GM23338 (cell line): Measurements from ENCODE around the gene RANBP1. TPM values are rescaled to one million over a fixed set of nuclear protein-coding genes. Genes with fewer than 3 reads are reported as not detected.
A peak's percentile ranks its signal among the peaks of the same experiment; 100 is the strongest.

Experiments
- ATAC-seq: fragments of 200-7000 bp; cut with Tn5 transposase; 3 replicates; pipeline ENCODE4 v1.9.1; 2020
- DNase-seq: peaks from one replicate; pipeline ENCODE4 v3.0.0-alpha.2; 2015; ENCODE audit warnings: low spot score
- H2AFZ ChIP-seq: fragments of 200-600 bp; sonication (generic); 2 replicates; pipeline ENCODE4 v1.8.0; 2016; ENCODE audit warnings: antibody characterized with exemption, mild to moderate bottlenecking, moderate library complexity
- H3F3A ChIP-seq: fragments of 200-600 bp; sonication (generic); replicated peaks from 2 replicates; pipeline ENCODE4 v1.8.0; 2017; ENCODE audit warnings: antibody characterized with exemption, mixed run types, low read depth
- H3K27ac ChIP-seq: fragments of 200-600 bp; sonication (generic); 2 replicates; pipeline ENCODE4 v1.6.1; 2016; ENCODE audit warnings: low read depth
- H3K27me3 ChIP-seq: fragments of 200-600 bp; sonication (generic); 2 replicates; pipeline ENCODE4 v1.8.0; 2016; ENCODE audit warnings: mild to moderate bottlenecking, mixed run types, moderate library complexity; ENCODE audit not compliant: insufficient read depth
- H3K36me3 ChIP-seq: fragments of 200-600 bp; sonication (generic); 2 replicates; pipeline ENCODE4 v1.8.0; 2016; ENCODE audit warnings: mild to moderate bottlenecking; ENCODE audit not compliant: insufficient read depth
- H3K4me1 ChIP-seq: fragments of 200-600 bp; sonication (generic); 2 replicates; pipeline ENCODE4 v1.8.0; 2016; ENCODE audit warnings: mild to moderate bottlenecking, moderate library complexity; ENCODE audit not compliant: insufficient read depth
- H3K4me2 ChIP-seq: fragments of 200-600 bp; sonication (generic); 2 replicates; pipeline ENCODE4 v1.7.1; 2017; ENCODE audit warnings: mixed run types
- H3K4me3 ChIP-seq: fragments of 200-600 bp; sonication (generic); 2 replicates; pipeline ENCODE4 v1.6.1; 2016; ENCODE audit warnings: mixed run types
- H3K79me2 ChIP-seq: fragments of 200-600 bp; sonication (generic); replicated peaks from 2 replicates; pipeline ENCODE4 v1.8.0; 2017; ENCODE audit warnings: mild to moderate bottlenecking; ENCODE audit not compliant: insufficient read depth
- H3K9me2 ChIP-seq: fragments of 200-600 bp; sonication (generic); 2 replicates; pipeline ENCODE4 v1.8.0; 2017; ENCODE audit not compliant: insufficient read depth
- H4K20me1 ChIP-seq: fragments of 200-600 bp; sonication (generic); replicated peaks from 2 replicates; pipeline ENCODE4 v1.8.0; 2017; ENCODE audit warnings: mild to moderate bottlenecking; ENCODE audit not compliant: insufficient read depth
- H3K27ac Mint-ChIP-seq: 2 replicates; pipeline ENCODE4 v1.8.0; 2020; ENCODE audit warnings: inconsistent platforms, mild to moderate bottlenecking, moderate library complexity, mixed read lengths
- H3K27me3 Mint-ChIP-seq: 3 replicates; pipeline ENCODE4 v1.8.0; 2022; ENCODE audit warnings: low read depth, mild to moderate bottlenecking, moderate library complexity, mixed read lengths, inconsistent platforms; ENCODE audit not compliant: insufficient read depth, poor library complexity
- H3K36me3 Mint-ChIP-seq: 3 replicates; pipeline ENCODE4 v1.8.0; 2021; ENCODE audit warnings: low read depth, mild to moderate bottlenecking, inconsistent platforms, moderate library complexity, mixed read lengths
- H3K4me1 Mint-ChIP-seq: 3 replicates; pipeline ENCODE4 v1.8.0; 2020; ENCODE audit warnings: mild to moderate bottlenecking, inconsistent platforms, mixed read lengths
- H3K4me3 Mint-ChIP-seq: 3 replicates; pipeline ENCODE4 v1.8.0; 2021; ENCODE audit warnings: moderate library complexity, mild to moderate bottlenecking, inconsistent platforms, mixed read lengths
- H3K9me3 Mint-ChIP-seq: 3 replicates; pipeline ENCODE4 v1.8.0; 2020; ENCODE audit warnings: moderate library complexity, mild to moderate bottlenecking, inconsistent platforms, mixed read lengths
- CREB1 ChIP-seq: fragments of 250-450 bp; sonication (Bioruptor Pico); IDR thresholded peaks from 2 replicates; pipeline ENCODE4 v1.5.0; 2020; ENCODE audit warnings: low read depth, mild to moderate bottlenecking, moderate library complexity
- CTCF ChIP-seq, 2 experiments: fragments of 200-600 bp in 1 of 2; sonication (generic) in 1 of 2; conservative IDR thresholded peaks; 2 replicates each; pipeline versions ENCODE4 v1.5.1 to v1.6.1; 2016 to 2017; ENCODE audit warnings: antibody characterized with exemption in 2 of 2, low read depth in 2 of 2, mild to moderate bottlenecking in 2 of 2, moderate library complexity in 1 of 2
- ETS1 ChIP-seq: IDR thresholded peaks from 2 replicates; pipeline ENCODE4 v1.6.1; 2016; ENCODE audit warnings: antibody characterized with exemption
- EZH2 ChIP-seq: fragments of 200-600 bp; sonication (generic); IDR thresholded peaks from one replicate; pipeline ENCODE4 v1.8.0; 2017; ENCODE audit warnings: antibody characterized with exemption, mild to moderate bottlenecking, low read depth; ENCODE audit not compliant: unreplicated experiment
- EZH2phosphoT487 ChIP-seq: fragments of 200-600 bp; sonication (generic); IDR thresholded peaks from one replicate; pipeline ENCODE4 v1.8.1; 2018; ENCODE audit warnings: antibody characterized with exemption; ENCODE audit not compliant: unreplicated experiment
- JUNB ChIP-seq: IDR thresholded peaks from one replicate; pipeline ENCODE4 v1.6.1; 2016; ENCODE audit warnings: antibody characterized with exemption; ENCODE audit not compliant: unreplicated experiment
- NANOG ChIP-seq: IDR thresholded peaks from 2 replicates; pipeline ENCODE4 v1.6.1; 2016; ENCODE audit warnings: antibody characterized with exemption, borderline replicate concordance
- POLR2AphosphoS5 ChIP-seq: IDR thresholded peaks from 2 replicates; pipeline ENCODE4 v1.6.1; 2016; ENCODE audit warnings: antibody characterized with exemption, low read depth
- STAT1 ChIP-seq: IDR thresholded peaks from one replicate; pipeline ENCODE4 v1.6.1; 2016; ENCODE audit warnings: antibody characterized with exemption; ENCODE audit not compliant: unreplicated experiment
- ZNF114 ChIP-seq: fragments of 250-450 bp; sonication (Bioruptor Pico); IDR thresholded peaks from 2 replicates; pipeline ENCODE4 v1.5.0; 2020; ENCODE audit warnings: mild to moderate bottlenecking, moderate library complexity
- ZNF331 ChIP-seq: fragments of 250-450 bp; sonication (Bioruptor Pico); IDR thresholded peaks from 2 replicates; pipeline ENCODE4 v1.5.0; 2020; ENCODE audit warnings: low read depth, mild to moderate bottlenecking, moderate library complexity
- polyA plus RNA-seq: library from polyadenylated mRNA; unstranded; fragments of >200 nt; fragmentation: Nextera tagmentation; extraction: Ambion mirVana; gene quantifications from 2 replicates; pipeline ENCODE4 v1.2.1, GENCODE V29; 2016
- total RNA-seq: library from RNA; depleted of rRNA; stranded (reverse); fragments of >200 nt; shearing (Covaris generic); gene quantifications from 2 replicates; pipeline ENCODE4 v1.2.3, GENCODE V29; 2014
- TF ChIP-seq, protein P1 (sequence below): IDR thresholded peaks from one replicate; pipeline ENCODE4 v1.6.1; 2018; ENCODE audit warnings: antibody characterized with exemption; ENCODE audit not compliant: unreplicated experiment

RANBP1 gene
- total and polyA plus RNA-seq, 2 experiments from 2014 or later: 1,014 to 1,206 TPM

GRCh38 chr22:20174785-20175596 lies 59.1 kb downstream of the RANBP1 start:
- H3K9me2 ChIP-seq: no peaks in the 10 kb centered on the region
- no peaks in the 10 kb centered on the region for H3K36me3 Mint-ChIP-seq
- H3K36me3 ChIP-seq: no peaks in the 10 kb centered on the region
- H3F3A ChIP-seq: no peaks in the 10 kb centered on the region
- H4K20me1 ChIP-seq: no peaks in the 10 kb centered on the region
- H2AFZ ChIP-seq: no peak overlapping the region
- H3K4me3 Mint-ChIP-seq: no peak overlapping the region
- no peak overlapping the region for H3K27ac ChIP-seq
- ATAC-seq: peak; percentile 70
- no peaks in the 10 kb centered on the region for H3K9me3 Mint-ChIP-seq
- no peak overlapping the region for H3K4me2 ChIP-seq
- no peaks in the 10 kb centered on the region for H3K4me1 ChIP-seq
- H3K27me3 Mint-ChIP-seq: peaks cover 11% of the 10 kb centered on the region
- H3K27me3 ChIP-seq: no peaks in the 10 kb centered on the region
- DNase-seq: no peak
- H3K4me3 ChIP-seq: no peak overlapping the region
- H3K4me1 Mint-ChIP-seq: no peaks in the 10 kb centered on the region
- H3K79me2 ChIP-seq: no peaks in the 10 kb centered on the region
- no peak overlapping the region for H3K27ac Mint-ChIP-seq
- peak in 1 of 2 experiments; percentile 41; a peak in 2 of 4 replicates for TF ChIP-seq CTCF (conservative IDR thresholded peaks at IDR 0.05; ENCODE audit: low read depth in 2 of 2)
- TF ChIP-seq JUNB: no peak
- TF ChIP-seq STAT1: no peak

- Histone ChIP-seq H3K9me2 (no peaks in the 10 kb centered on the region), H3K27ac (no peak overlapping the region), H3F3A (no peaks in the 10 kb centered on the region), H3K4me2 (no peak overlapping the region), H3K36me3 (no peaks in the 10 kb centered on the region), H3K79me2 (no peaks in the 10 kb centered on the region), H3K4me3 (no peak overlapping the region), H3K4me1 (no peaks in the 10 kb centered on the region), H4K20me1 (no peaks in the 10 kb centered on the region), H2AFZ (no peak overlapping the region), H3K27me3 (no peaks in the 10 kb centered on the region)
- no peak overlapping the region for H3K27ac Mint-ChIP-seq
- H3K36me3 Mint-ChIP-seq: no peaks in the 10 kb centered on the region
- no peaks in the 10 kb centered on the region for H3K4me1 Mint-ChIP-seq
- peaks cover 12% of the 10 kb centered on the region for H3K27me3 Mint-ChIP-seq
- DNase-seq (no peak), ATAC-seq (no peak)
- H3K9me3 Mint-ChIP-seq: no peaks in the 10 kb centered on the region
- H3K4me3 Mint-ChIP-seq: no peak overlapping the region
- TF ChIP-seq NANOG (no peak), CTCF (conservative IDR thresholded peaks at IDR 0.05; ENCODE audit: low read depth in 2 of 2) (no peak; a peak in 1 of 4 replicates), ZNF331 (CRISPR knock-in tag) (no peak), JUNB (no peak), POLR2AphosphoS5 (no peak), ZNF114 (CRISPR knock-in tag) (no peak), ETS1 (no peak), STAT1 (no peak), CREB1 (CRISPR knock-in tag) (no peak), EZH2 (no peak), EZH2phosphoT487 (no peak)
- TF ChIP-seq, protein P1, sequence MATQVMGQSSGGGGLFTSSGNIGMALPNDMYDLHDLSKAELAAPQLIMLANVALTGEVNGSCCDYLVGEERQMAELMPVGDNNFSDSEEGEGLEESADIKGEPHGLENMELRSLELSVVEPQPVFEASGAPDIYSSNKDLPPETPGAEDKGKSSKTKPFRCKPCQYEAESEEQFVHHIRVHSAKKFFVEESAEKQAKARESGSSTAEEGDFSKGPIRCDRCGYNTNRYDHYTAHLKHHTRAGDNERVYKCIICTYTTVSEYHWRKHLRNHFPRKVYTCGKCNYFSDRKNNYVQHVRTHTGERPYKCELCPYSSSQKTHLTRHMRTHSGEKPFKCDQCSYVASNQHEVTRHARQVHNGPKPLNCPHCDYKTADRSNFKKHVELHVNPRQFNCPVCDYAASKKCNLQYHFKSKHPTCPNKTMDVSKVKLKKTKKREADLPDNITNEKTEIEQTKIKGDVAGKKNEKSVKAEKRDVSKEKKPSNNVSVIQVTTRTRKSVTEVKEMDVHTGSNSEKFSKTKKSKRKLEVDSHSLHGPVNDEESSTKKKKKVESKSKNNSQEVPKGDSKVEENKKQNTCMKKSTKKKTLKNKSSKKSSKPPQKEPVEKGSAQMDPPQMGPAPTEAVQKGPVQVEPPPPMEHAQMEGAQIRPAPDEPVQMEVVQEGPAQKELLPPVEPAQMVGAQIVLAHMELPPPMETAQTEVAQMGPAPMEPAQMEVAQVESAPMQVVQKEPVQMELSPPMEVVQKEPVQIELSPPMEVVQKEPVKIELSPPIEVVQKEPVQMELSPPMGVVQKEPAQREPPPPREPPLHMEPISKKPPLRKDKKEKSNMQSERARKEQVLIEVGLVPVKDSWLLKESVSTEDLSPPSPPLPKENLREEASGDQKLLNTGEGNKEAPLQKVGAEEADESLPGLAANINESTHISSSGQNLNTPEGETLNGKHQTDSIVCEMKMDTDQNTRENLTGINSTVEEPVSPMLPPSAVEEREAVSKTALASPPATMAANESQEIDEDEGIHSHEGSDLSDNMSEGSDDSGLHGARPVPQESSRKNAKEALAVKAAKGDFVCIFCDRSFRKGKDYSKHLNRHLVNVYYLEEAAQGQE: no peak
These were observed 59.6 kb downstream of the RANBP1 start for GRCh38 chr22:20175597-20175900.
